Upper lobe of left lung (tissue), 6 donors: ENCODE results near the gene ZNF362. TPM values are rescaled to one million over a fixed set of nuclear protein-coding genes. Genes with fewer than 3 reads are reported as not detected.

Experiments
- ATAC-seq, 2 donors: fragments of 200-7000 bp; cut with Tn5 transposase; one replicate each; pipeline ENCODE4 v1.9.1; 2022; ENCODE audit warnings: mild to moderate bottlenecking in 2 of 2, moderate library complexity in 2 of 2; ENCODE audit not compliant: low FRiP score in 2 of 2
- DNase-seq, 2 donors: peaks; one replicate each; pipeline ENCODE4 v3.0.0-alpha.2; 2019 to 2020
- H3K27ac ChIP-seq, 4 donors: fragments of 200-600 bp; sonication (generic); one replicate each; pipeline ENCODE4 v1.5.1; 2016 to 2019
- H3K27me3 ChIP-seq, 4 donors: fragments of 200-600 bp; sonication (generic); one replicate each; pipeline ENCODE4 v1.5.1; 2017 to 2019
- H3K36me3 ChIP-seq, 4 donors: fragments of 200-600 bp; sonication (generic); one replicate each; pipeline ENCODE4 v1.5.1; 2016 to 2019
- H3K4me1 ChIP-seq, 4 donors: fragments of 200-600 bp; sonication (generic); one replicate each; pipeline ENCODE4 v1.5.1; 2018 to 2019
- H3K4me3 ChIP-seq, 4 donors: fragments of 200-600 bp; sonication (generic); one replicate each; pipeline ENCODE4 v1.5.1; 2017 to 2019; ENCODE audit warnings: mild to moderate bottlenecking in 2 of 4, moderate library complexity in 1 of 4
- H3K9me3 ChIP-seq, 4 donors: fragments of 200-600 bp; sonication (generic); one replicate each; pipeline ENCODE4 v1.5.1; 2018 to 2019
- EP300 ChIP-seq, 4 donors: sonication (generic); formaldehyde crosslinking; IDR thresholded peaks; one replicate each; pipeline ENCODE4 v1.5.1; 2017; ENCODE audit warnings: antibody characterized with exemption in 4 of 4, control low read depth in 2 of 4
- POLR2A ChIP-seq, 4 donors: fragments of 450-650 bp; IDR thresholded peaks; one replicate each; pipeline ENCODE4 v1.5.1; 2016 to 2017; ENCODE audit warnings: antibody characterized with exemption in 4 of 4, mild to moderate bottlenecking in 2 of 4
- POLR2AphosphoS5 ChIP-seq, 2 donors: sonication (generic); formaldehyde crosslinking; IDR thresholded peaks; one replicate each; pipeline ENCODE4 v1.5.1; 2017; ENCODE audit warnings: antibody characterized with exemption in 2 of 2
- WGBS, 2 donors: methylation state at CpG; one replicate each; pipeline ENCODE4 v1.1.5; 2017 to 2018; 5-methylcytosine and 5-hydroxymethylcytosine counted together
- total RNA-seq, 6 donors: library from RNA; depleted of rRNA in 4 of 6; stranded (reverse); fragments of >200 nt in 4 of 6; gene quantifications; one replicate each; pipeline versions ENCODE4 v1.1.0 to v1.2.1, GENCODE V29; 2016 to 2021
- TF ChIP-seq, protein P1 (sequence below), 6 experiments: fragments of 450-650 bp in 4 of 6; fragments of 200-600 bp in 2 of 6; sonication (generic) in 2 of 6; IDR thresholded peaks; one replicate each; pipeline ENCODE4 v1.5.1; 2016 to 2019; ENCODE audit warnings: antibody characterized with exemption in 6 of 6
- donor health status: DM: no; HTN: no; CAD: no; lungs with moderate emphysema.
- donor health status: DM: no; HTN: yes; CAD: no; lungs with severe emphysema.

The ZNF362 gene
- total RNA-seq, 6 donors from 2014 or later = 14.9 to 41.0 (median 21.3) TPM

DNA sequence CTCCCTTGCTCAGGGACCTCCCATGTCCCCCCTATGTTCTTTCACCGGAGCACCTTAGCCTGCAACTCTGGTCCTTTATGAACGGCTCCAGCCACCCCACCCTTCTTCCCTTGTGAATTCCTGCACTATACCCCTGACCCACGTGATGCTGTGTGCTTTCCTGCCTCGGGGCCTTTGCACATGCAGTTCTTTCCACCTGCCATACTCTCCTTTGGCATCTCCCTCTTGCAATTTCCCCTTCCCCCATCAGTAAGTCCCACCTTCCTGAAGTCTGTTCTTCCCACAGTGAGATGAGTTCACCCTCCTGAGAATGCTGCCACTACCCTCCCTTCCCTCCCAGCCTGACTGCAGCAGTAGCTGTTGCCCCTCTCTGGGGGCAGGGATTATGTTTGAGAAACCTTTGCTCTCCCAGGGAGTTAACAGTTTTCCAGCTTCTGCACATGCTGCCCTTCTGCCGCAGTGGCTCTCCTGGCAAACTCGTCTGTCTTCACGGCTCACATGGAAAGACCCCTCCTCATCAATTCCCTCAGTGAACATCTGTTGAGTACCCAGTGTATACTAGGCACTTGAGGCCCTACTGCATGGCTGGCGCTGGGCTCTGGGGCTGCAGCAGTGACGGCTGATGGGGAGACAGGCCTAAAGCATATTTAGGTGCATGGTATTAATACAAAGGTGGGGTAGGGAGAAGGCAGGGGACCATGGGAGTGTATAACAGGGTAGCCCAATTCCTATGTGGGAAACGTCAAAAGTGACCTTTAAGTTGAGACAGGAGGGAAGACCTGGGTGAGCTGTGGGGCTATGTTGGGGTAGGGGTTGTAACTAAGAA is 9.7 kb downstream of the ZNF362 start:
- no peaks in the 10 kb centered on the region for H3K9me3 ChIP-seq
- H3K36me3 ChIP-seq = peaks cover 0 to 18% (median 0%) of the 10 kb centered on the region in 4 donors
- ATAC-seq = no peak
- TF ChIP-seq, protein P1, sequence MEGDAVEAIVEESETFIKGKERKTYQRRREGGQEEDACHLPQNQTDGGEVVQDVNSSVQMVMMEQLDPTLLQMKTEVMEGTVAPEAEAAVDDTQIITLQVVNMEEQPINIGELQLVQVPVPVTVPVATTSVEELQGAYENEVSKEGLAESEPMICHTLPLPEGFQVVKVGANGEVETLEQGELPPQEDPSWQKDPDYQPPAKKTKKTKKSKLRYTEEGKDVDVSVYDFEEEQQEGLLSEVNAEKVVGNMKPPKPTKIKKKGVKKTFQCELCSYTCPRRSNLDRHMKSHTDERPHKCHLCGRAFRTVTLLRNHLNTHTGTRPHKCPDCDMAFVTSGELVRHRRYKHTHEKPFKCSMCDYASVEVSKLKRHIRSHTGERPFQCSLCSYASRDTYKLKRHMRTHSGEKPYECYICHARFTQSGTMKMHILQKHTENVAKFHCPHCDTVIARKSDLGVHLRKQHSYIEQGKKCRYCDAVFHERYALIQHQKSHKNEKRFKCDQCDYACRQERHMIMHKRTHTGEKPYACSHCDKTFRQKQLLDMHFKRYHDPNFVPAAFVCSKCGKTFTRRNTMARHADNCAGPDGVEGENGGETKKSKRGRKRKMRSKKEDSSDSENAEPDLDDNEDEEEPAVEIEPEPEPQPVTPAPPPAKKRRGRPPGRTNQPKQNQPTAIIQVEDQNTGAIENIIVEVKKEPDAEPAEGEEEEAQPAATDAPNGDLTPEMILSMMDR (IDR thresholded peaks at IDR 0.05) = no peak
- no peak for TF ChIP-seq POLR2A (IDR thresholded peaks at IDR 0.05)
- DNase-seq = no peak
- H3K4me1 ChIP-seq = peaks cover 18 to 48% (median 22%) of the 10 kb centered on the region in 4 donors
- H3K4me3 ChIP-seq = no peak overlapping the region
- H3K27me3 ChIP-seq = no peaks in the 10 kb centered on the region
- 85 to 86% methylated on average over 10 of the region's 10 CpGs for WGBS, 2 donors
- peak overlapping the region in 2 of 4 donors; percentile 9 to 19 for H3K27ac ChIP-seq

DNA sequence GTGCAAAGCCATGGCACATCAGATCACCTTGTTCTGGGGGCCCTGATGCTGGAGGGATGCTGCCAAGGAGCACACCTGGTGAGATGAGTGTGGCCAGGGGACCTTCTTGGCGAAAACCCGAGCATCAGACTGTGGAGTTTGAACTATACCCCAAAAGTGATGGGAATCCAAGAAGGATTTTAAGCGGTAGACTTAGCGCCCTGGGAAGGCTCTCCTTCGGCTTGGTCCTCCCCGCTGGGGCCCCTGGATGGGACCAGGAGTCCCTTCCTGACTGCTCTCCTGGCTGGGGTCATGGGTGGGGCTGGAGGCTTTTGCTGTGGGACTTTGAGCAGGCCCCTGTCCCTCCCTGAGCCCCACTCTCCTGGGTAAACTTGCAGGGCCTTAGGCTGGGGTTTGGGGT is 10.5 kb downstream of the ZNF362 start:
- ATAC-seq (no peak), DNase-seq (no peak)

DNA sequence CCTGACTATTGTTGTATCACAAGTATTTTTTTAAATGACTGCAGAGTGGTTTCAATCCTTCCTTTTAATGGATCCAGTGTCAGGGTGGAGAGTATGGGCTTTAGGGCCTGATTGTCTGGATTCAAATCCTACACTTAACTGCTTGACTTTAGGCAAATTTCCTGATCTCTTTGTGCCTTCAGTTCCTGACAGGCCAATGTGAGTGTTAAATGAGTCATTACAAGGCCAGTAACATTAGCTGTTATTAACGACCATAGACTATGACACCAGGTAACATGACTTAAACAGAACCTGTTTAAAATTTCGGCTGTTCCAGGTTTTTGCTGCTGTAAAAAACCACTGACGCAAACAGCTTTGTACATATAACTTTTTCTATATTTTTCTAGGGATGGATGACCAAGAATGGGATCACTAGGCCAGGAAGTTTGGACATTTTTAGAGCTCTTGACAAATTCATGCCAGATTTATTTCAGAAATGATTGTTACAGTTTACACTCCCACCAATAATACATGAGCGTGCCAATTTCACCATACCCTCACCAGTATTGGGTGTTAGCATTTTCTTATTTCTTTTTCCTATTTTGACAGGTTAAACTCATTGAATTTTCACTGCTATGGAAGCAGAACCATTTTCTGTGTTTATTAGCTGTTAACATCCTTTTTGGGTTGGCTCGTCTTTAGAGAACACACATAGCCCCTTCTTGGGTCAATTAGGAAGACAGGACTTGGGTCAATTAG is 11.3 kb downstream of the ZNF362 start:
- H3K4me1 ChIP-seq = peaks cover 16 to 58% (median 24%) of the 10 kb centered on the region in 4 donors
- no peaks in the 10 kb centered on the region for H3K9me3 ChIP-seq
- TF ChIP-seq, protein P1 (IDR thresholded peaks at IDR 0.05) = no peak
- TF ChIP-seq POLR2AphosphoS5 (IDR thresholded peaks at IDR 0.05) (no peak), EP300 (IDR thresholded peaks at IDR 0.05) (no peak), POLR2A (IDR thresholded peaks at IDR 0.05) (no peak)
- H3K4me3 ChIP-seq = no peak overlapping the region
- ATAC-seq (no peak), DNase-seq (no peak)
- H3K27ac ChIP-seq = peak overlapping the region in 3 of 4 donors; percentile 19 to 66 (median 64)
- peaks cover 0 to 17% (median 0%) of the 10 kb centered on the region in 4 donors for H3K36me3 ChIP-seq
- H3K27me3 ChIP-seq = no peaks in the 10 kb centered on the region
- 86 to 87% methylated on average over 5 of the region's 5 CpGs for WGBS, 2 donors

More for the DNA sequence above, 10.5 kb downstream of the ZNF362 start:
- Histone ChIP-seq H3K36me3 (peaks cover 0 to 18% (median 0%) of the 10 kb centered on the region in 4 donors), H3K27ac (peak overlapping the region in 2 of 4 donors; percentile 23 to 29), H3K27me3 (no peaks in the 10 kb centered on the region), H3K9me3 (no peaks in the 10 kb centered on the region), H3K4me3 (no peak overlapping the region), H3K4me1 (peaks cover 16 to 49% (median 21%) of the 10 kb centered on the region in 4 donors)
- WGBS, 2 donors = 92 to 93% methylated on average over 3 to 6 of the region's 6 CpGs
- TF ChIP-seq POLR2A (IDR thresholded peaks at IDR 0.05) (no peak), EP300 (IDR thresholded peaks at IDR 0.05) (no peak), POLR2AphosphoS5 (IDR thresholded peaks at IDR 0.05) (no peak)
- TF ChIP-seq, protein P1 (IDR thresholded peaks at IDR 0.05) = no peak

DNA sequence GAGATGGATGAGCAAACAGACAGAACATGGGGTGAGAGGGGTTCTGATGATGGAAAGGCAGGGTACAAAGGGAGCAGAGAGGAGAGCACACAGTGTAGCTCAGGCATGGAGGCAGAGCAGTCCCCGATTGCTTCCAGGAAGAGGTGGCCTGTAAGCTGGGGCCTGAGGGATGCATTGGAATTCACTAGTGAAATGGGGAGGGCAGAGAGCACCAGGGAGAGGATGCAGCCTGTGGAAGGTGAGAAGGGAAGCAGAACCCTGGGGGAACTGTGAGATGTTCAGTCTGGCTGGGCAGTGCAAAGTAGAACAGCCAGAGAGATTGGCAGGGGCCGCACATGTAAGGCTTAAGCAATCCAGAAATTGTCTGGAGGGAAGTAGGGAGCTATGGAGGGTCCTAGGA is 12.2 kb downstream of the ZNF362 start:
- peaks cover 0 to 14% (median 0%) of the 10 kb centered on the region in 4 donors for H3K36me3 ChIP-seq
- TF ChIP-seq POLR2AphosphoS5 (IDR thresholded peaks at IDR 0.05) (no peak), EP300 (IDR thresholded peaks at IDR 0.05) (no peak), POLR2A (IDR thresholded peaks at IDR 0.05) (no peak)
- TF ChIP-seq, protein P1 (IDR thresholded peaks at IDR 0.05) = no peak
- ATAC-seq = no peak
- 76 to 83% methylated on average over 2 of the region's 2 CpGs for WGBS, 2 donors
- H3K9me3 ChIP-seq = no peaks in the 10 kb centered on the region
- H3K27ac ChIP-seq = peak overlapping the region in 3 of 4 donors; percentile 19 to 66 (median 64)
- H3K27me3 ChIP-seq = no peaks in the 10 kb centered on the region
- DNase-seq = no peak
- no peak overlapping the region for H3K4me3 ChIP-seq
- peaks cover 16 to 56% (median 26%) of the 10 kb centered on the region in 4 donors for H3K4me1 ChIP-seq
